Measurements from ENCODE around the gene WWOX.

WWOX gene

DNA sequence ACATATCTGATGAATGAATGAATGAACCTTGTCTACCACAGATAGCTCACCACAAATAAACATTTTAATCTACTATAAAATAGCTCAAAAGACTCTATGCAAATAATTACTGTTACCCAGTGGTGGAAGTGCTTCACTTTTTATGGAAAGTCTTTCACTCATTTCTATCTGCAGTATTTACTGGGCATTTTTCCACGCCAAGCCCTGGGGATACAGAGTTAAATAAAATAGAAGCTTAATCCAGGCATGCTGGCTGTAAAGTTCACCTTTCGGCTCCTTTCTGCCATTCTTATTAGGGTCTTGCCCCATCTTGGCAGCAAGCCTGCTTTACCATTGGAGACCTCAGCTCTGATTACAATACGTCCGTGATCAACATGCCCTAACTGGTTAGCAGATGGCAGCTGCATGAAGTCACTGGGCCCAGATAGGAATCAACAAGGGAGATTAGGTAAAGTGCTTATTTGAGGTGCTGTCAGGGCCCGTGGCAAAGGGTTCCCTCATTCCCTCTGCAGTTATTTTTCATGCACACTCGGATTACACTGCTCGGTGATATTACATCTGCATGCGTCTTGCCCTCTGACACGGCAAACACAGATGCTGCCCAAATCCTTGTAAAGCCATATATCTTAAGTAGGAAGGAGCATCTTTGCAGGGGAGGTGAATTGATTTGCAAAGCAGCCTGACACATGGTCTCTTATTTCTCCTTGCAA, 648.9 kb downstream of the WWOX start:
- Histone ChIP-seq H3K36me3 (ENCODE audit: control insufficient read depth, insufficient read depth, low read length) (no peaks in the 10 kb centered on the region), H3K4me3 (ENCODE audit: insufficient read depth, low read depth, low read length, poor library complexity, severe bottlenecking) (no peak overlapping the region), H3K9me3 (ENCODE audit: control insufficient read depth, low read length) (no peaks in the 10 kb centered on the region), H3K27ac (ENCODE audit: insufficient read depth, low read length, poor library complexity, severe bottlenecking) (no peak overlapping the region), H3K4me1 (ENCODE audit: control insufficient read depth, insufficient read depth, low read length, poor library complexity, severe bottlenecking) (peaks cover 18% of the 10 kb centered on the region), H3K27me3 (replicated peaks; ENCODE audit: control insufficient read depth, insufficient read depth, low read length, poor library complexity, severe bottlenecking) (no peaks in the 10 kb centered on the region)
- no peak for DNase-seq

DNA sequence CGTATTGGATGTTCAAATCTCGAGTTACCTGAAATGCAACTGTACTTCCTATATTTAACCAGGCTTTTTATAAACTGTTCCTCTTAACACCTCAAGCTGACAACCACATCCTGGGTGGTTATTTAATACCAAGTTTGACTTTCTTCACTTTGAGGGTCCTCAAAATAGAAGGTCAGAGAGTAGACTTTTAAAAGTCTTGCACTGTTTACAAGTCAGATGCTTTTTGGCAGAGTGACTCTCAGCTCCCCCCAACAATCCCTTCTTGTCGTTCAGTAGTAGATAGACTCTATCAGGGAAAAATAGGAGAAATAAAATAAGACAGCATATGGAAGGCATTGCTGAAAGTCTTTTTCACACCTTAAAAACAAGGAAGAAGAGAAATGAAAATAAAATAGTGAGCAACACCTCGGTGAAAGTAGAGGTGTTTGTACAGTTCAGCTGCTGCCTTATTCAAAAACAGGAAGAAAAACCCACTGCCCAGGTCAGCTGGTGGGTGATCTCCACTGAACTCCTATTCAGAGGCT, 650.4 kb downstream of the WWOX start:
- Histone ChIP-seq H3K36me3 (ENCODE audit: control insufficient read depth, insufficient read depth, low read length) (no peaks in the 10 kb centered on the region), H3K27me3 (replicated peaks; ENCODE audit: control insufficient read depth, insufficient read depth, low read length, poor library complexity, severe bottlenecking) (no peaks in the 10 kb centered on the region), H3K27ac (ENCODE audit: insufficient read depth, low read length, poor library complexity, severe bottlenecking) (no peak overlapping the region), H3K4me1 (ENCODE audit: control insufficient read depth, insufficient read depth, low read length, poor library complexity, severe bottlenecking) (peaks cover 11% of the 10 kb centered on the region), H3K9me3 (ENCODE audit: control insufficient read depth, low read length) (no peaks in the 10 kb centered on the region), H3K4me3 (ENCODE audit: insufficient read depth, low read depth, low read length, poor library complexity, severe bottlenecking) (no peak overlapping the region)
- no peak for DNase-seq

DNA sequence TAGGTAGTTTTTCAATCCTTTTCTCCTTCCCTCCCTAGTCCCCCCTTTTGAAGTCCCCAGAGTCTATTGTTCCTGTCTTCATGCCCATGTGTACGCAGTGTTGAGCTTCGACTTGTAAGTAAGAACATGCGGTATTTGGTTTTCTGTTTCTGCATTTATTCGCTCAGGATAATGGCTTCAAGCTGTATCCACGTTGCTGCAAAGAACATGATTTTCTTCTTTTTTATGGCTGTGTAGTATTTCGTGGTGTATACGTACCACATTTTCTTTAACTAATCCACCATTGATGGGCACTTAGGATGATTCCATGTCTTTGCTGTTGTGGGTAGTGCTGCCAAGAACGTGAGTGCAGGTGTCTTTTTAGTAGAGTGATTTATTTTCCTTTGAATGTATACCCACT, 651.2 kb downstream of the WWOX start:
- Histone ChIP-seq H3K27ac (ENCODE audit: insufficient read depth, low read length, poor library complexity, severe bottlenecking) (no peak overlapping the region), H3K4me1 (ENCODE audit: control insufficient read depth, insufficient read depth, low read length, poor library complexity, severe bottlenecking) (peaks cover 11% of the 10 kb centered on the region), H3K9me3 (ENCODE audit: control insufficient read depth, low read length) (no peaks in the 10 kb centered on the region), H3K36me3 (ENCODE audit: control insufficient read depth, insufficient read depth, low read length) (no peaks in the 10 kb centered on the region), H3K27me3 (replicated peaks; ENCODE audit: control insufficient read depth, insufficient read depth, low read length, poor library complexity, severe bottlenecking) (no peaks in the 10 kb centered on the region), H3K4me3 (ENCODE audit: insufficient read depth, low read depth, low read length, poor library complexity, severe bottlenecking) (no peak overlapping the region)
- no peak for DNase-seq

DNA sequence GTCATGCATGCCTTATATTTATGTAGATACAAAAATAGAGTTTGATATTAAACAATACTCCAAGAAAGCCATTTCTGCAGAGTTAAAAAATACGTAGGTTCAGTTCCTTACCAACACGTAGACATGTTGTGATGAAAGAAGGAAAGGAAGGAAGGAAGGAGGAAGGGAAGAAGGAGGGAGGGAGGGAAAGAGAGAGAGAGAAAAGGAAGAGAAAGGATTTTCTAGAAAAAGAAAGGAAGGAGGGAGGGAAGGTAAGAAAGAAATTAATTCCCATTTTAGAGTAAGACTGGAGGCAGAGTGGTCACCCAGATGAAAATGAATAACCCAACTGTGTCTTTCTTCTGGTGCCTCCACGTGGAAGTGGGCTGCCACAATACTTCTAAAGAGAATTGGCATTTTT, 652.1 kb downstream of the WWOX start:
- Histone ChIP-seq H3K27ac (ENCODE audit: insufficient read depth, low read length, poor library complexity, severe bottlenecking) (no peak overlapping the region), H3K36me3 (ENCODE audit: control insufficient read depth, insufficient read depth, low read length) (no peaks in the 10 kb centered on the region), H3K9me3 (ENCODE audit: control insufficient read depth, low read length) (no peaks in the 10 kb centered on the region), H3K4me1 (ENCODE audit: control insufficient read depth, insufficient read depth, low read length, poor library complexity, severe bottlenecking) (peaks cover 11% of the 10 kb centered on the region), H3K4me3 (ENCODE audit: insufficient read depth, low read depth, low read length, poor library complexity, severe bottlenecking) (no peak overlapping the region), H3K27me3 (replicated peaks; ENCODE audit: control insufficient read depth, insufficient read depth, low read length, poor library complexity, severe bottlenecking) (no peaks in the 10 kb centered on the region)
- DNase-seq = no peak

DNA sequence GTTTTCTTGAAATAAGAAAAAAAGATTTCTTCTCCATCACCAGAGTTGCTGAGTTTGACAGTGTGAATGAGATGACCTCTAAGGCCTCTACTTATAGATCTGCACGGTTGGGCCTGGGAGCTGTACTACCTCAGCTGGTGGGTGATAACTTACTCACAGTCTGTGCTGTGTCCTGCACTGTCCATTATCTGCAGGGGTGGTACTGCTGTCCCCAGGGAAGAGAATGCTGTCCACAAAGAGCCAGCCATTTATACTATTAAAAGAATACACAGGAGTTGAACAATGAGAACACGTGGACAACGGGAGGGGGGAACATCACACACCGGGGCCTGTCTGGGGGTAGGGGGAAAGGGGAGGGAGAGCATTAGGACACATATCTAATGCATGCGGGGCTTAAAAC, 655.3 kb downstream of the WWOX start:
- H3K4me1 ChIP-seq (ENCODE audit: control insufficient read depth, insufficient read depth, low read length, poor library complexity, severe bottlenecking) = peaks cover 2% of the 10 kb centered on the region
- no peak for DNase-seq
- no peaks in the 10 kb centered on the region for H3K9me3 ChIP-seq (ENCODE audit: control insufficient read depth, low read length)
- no peaks in the 10 kb centered on the region for H3K27me3 ChIP-seq (replicated peaks; ENCODE audit: control insufficient read depth, insufficient read depth, low read length, poor library complexity, severe bottlenecking)
- no peak overlapping the region for H3K27ac ChIP-seq (ENCODE audit: insufficient read depth, low read length, poor library complexity, severe bottlenecking)
- H3K4me3 ChIP-seq (ENCODE audit: insufficient read depth, low read depth, low read length, poor library complexity, severe bottlenecking) = no peak overlapping the region
- H3K36me3 ChIP-seq (ENCODE audit: control insufficient read depth, insufficient read depth, low read length) = no peaks in the 10 kb centered on the region

GRCh38 chr16:78755751-78756661, 656.6 kb downstream of the WWOX start:
- no peaks in the 10 kb centered on the region for H3K27me3 ChIP-seq (replicated peaks; ENCODE audit: control insufficient read depth, insufficient read depth, low read length, poor library complexity, severe bottlenecking)
- H3K4me1 ChIP-seq (ENCODE audit: control insufficient read depth, insufficient read depth, low read length, poor library complexity, severe bottlenecking) = no peaks in the 10 kb centered on the region
- no peak for DNase-seq
- H3K27ac ChIP-seq (ENCODE audit: insufficient read depth, low read length, poor library complexity, severe bottlenecking) = no peak overlapping the region
- no peaks in the 10 kb centered on the region for H3K36me3 ChIP-seq (ENCODE audit: control insufficient read depth, insufficient read depth, low read length)
- H3K4me3 ChIP-seq (ENCODE audit: insufficient read depth, low read depth, low read length, poor library complexity, severe bottlenecking) = no peak overlapping the region
- H3K9me3 ChIP-seq (ENCODE audit: control insufficient read depth, low read length) = no peaks in the 10 kb centered on the region

DNA sequence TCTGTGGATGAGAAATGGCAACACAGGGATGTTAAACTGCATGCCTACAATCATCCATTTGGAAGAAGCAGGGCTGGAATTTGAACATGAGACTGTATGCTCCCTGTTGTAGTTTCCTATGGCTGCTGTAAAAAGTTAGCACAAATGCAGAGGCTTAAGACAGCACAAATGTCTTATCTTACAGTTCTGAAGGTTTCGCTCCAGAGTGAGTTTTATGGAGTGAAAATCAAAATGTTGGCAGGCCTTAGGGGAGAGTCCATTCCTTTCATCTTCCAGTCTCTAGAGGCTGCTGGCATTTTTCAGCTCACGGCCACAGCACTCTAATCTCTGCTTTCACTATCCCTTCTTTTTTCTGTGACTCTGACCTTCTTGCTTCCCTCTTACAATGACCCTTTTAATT, 660.1 kb downstream of the WWOX start:
- Histone ChIP-seq H3K9me3 (ENCODE audit: control insufficient read depth, low read length) (no peaks in the 10 kb centered on the region), H3K4me3 (ENCODE audit: insufficient read depth, low read depth, low read length, poor library complexity, severe bottlenecking) (no peak overlapping the region), H3K27ac (ENCODE audit: insufficient read depth, low read length, poor library complexity, severe bottlenecking) (no peak overlapping the region), H3K36me3 (ENCODE audit: control insufficient read depth, insufficient read depth, low read length) (no peaks in the 10 kb centered on the region), H3K4me1 (ENCODE audit: control insufficient read depth, insufficient read depth, low read length, poor library complexity, severe bottlenecking) (no peaks in the 10 kb centered on the region), H3K27me3 (replicated peaks; ENCODE audit: control insufficient read depth, insufficient read depth, low read length, poor library complexity, severe bottlenecking) (no peaks in the 10 kb centered on the region)
- DNase-seq = no peak

GRCh38 chr16:78760611-78761010, 661.2 kb downstream of the WWOX start:
- DNase-seq = no peak
- Histone ChIP-seq H3K4me3 (ENCODE audit: insufficient read depth, low read depth, low read length, poor library complexity, severe bottlenecking) (no peak overlapping the region), H3K27me3 (replicated peaks; ENCODE audit: control insufficient read depth, insufficient read depth, low read length, poor library complexity, severe bottlenecking) (no peaks in the 10 kb centered on the region), H3K9me3 (ENCODE audit: control insufficient read depth, low read length) (no peaks in the 10 kb centered on the region), H3K27ac (ENCODE audit: insufficient read depth, low read length, poor library complexity, severe bottlenecking) (no peak overlapping the region), H3K4me1 (ENCODE audit: control insufficient read depth, insufficient read depth, low read length, poor library complexity, severe bottlenecking) (no peaks in the 10 kb centered on the region), H3K36me3 (ENCODE audit: control insufficient read depth, insufficient read depth, low read length) (no peaks in the 10 kb centered on the region)

GRCh38 chr16:78761427-78761826, 662.0 kb downstream of the WWOX start:
- Histone ChIP-seq H3K4me3 (ENCODE audit: insufficient read depth, low read depth, low read length, poor library complexity, severe bottlenecking) (no peak overlapping the region), H3K36me3 (ENCODE audit: control insufficient read depth, insufficient read depth, low read length) (no peaks in the 10 kb centered on the region), H3K4me1 (ENCODE audit: control insufficient read depth, insufficient read depth, low read length, poor library complexity, severe bottlenecking) (no peaks in the 10 kb centered on the region), H3K27ac (ENCODE audit: insufficient read depth, low read length, poor library complexity, severe bottlenecking) (no peak overlapping the region), H3K9me3 (ENCODE audit: control insufficient read depth, low read length) (no peaks in the 10 kb centered on the region), H3K27me3 (replicated peaks; ENCODE audit: control insufficient read depth, insufficient read depth, low read length, poor library complexity, severe bottlenecking) (no peaks in the 10 kb centered on the region)
- DNase-seq = no peak

GRCh38 chr16:78762222-78762621, 662.8 kb downstream of the WWOX start:
- Histone ChIP-seq H3K4me3 (ENCODE audit: insufficient read depth, low read depth, low read length, poor library complexity, severe bottlenecking) (no peak overlapping the region), H3K9me3 (ENCODE audit: control insufficient read depth, low read length) (no peaks in the 10 kb centered on the region), H3K27me3 (replicated peaks; ENCODE audit: control insufficient read depth, insufficient read depth, low read length, poor library complexity, severe bottlenecking) (no peaks in the 10 kb centered on the region), H3K4me1 (ENCODE audit: control insufficient read depth, insufficient read depth, low read length, poor library complexity, severe bottlenecking) (no peaks in the 10 kb centered on the region), H3K36me3 (ENCODE audit: control insufficient read depth, insufficient read depth, low read length) (no peaks in the 10 kb centered on the region), H3K27ac (ENCODE audit: insufficient read depth, low read length, poor library complexity, severe bottlenecking) (no peak overlapping the region)
- no peak for DNase-seq
